DND-41 (cell line): ENCODE results near the gene TBL1X.

Experiments
- CTCF ChIP-seq: IDR thresholded peaks from 2 replicates; pipeline ENCODE4 v1.5.1; 2012; ENCODE audit warnings: borderline replicate concordance, low read length, moderate library complexity, mild to moderate bottlenecking; ENCODE audit not compliant: poor library complexity, severe bottlenecking; ENCODE audit errors: extremely low read depth
- EZH2 ChIP-seq: IDR thresholded peaks from 3 replicates; pipeline ENCODE4 v1.6.1; 2012; ENCODE audit warnings: borderline replicate concordance, low read depth, mild to moderate bottlenecking, moderate library complexity, low read length, inconsistent platforms; ENCODE audit not compliant: severe bottlenecking

- TF ChIP-seq CTCF (no peak), EZH2 (no peak)
These were observed 179.5 kb downstream of the TBL1X start for GRCh38 chrX:9644335-9644734.
